Activated naive CD8-positive, alpha-beta T cell (primary cell): ENCODE results near the gene GOLT1B.

Experiments
- H3K27ac Mint-ChIP-seq: one replicate; pipeline ENCODE4 v1.8.0; 2021; ENCODE audit warnings: mixed read lengths
- H3K27me3 Mint-ChIP-seq: one replicate; pipeline ENCODE4 v1.8.0; 2021; ENCODE audit warnings: mixed read lengths
- H3K36me3 Mint-ChIP-seq: one replicate; pipeline ENCODE4 v1.8.0; 2021; ENCODE audit warnings: mixed read lengths
- H3K4me1 Mint-ChIP-seq: one replicate; pipeline ENCODE4 v1.8.0; 2021; ENCODE audit warnings: low read depth, mixed read lengths
- H3K4me3 Mint-ChIP-seq: one replicate; pipeline ENCODE4 v1.8.0; 2021; ENCODE audit warnings: mild to moderate bottlenecking, mixed read lengths
- H3K9me3 Mint-ChIP-seq: one replicate; pipeline ENCODE4 v1.8.0; 2021; ENCODE audit warnings: low read depth, mixed read lengths

The GOLT1B gene

GRCh38 chr12:21502164-21502496 is 541 bp downstream of the GOLT1B start:
- Mint-ChIP-seq H3K27me3 (no peaks in the 10 kb centered on the region), H3K27ac (no peak overlapping the region), H3K4me1 (peaks cover 56% of the 10 kb centered on the region), H3K4me3 (no peak overlapping the region), H3K9me3 (no peaks in the 10 kb centered on the region), H3K36me3 (peaks cover 8% of the 10 kb centered on the region)

- H3K27ac Mint-ChIP-seq = no peak overlapping the region
- no peak overlapping the region for H3K4me3 Mint-ChIP-seq
- H3K4me1 Mint-ChIP-seq = peaks cover 53% of the 10 kb centered on the region
- H3K9me3 Mint-ChIP-seq = no peaks in the 10 kb centered on the region
- no peaks in the 10 kb centered on the region for H3K27me3 Mint-ChIP-seq
- peaks cover 2% of the 10 kb centered on the region for H3K36me3 Mint-ChIP-seq
Measured at GRCh38 chr12:21502872-21503271, 1.3 kb downstream of the GOLT1B start.

- Mint-ChIP-seq H3K27me3 (no peaks in the 10 kb centered on the region), H3K9me3 (no peaks in the 10 kb centered on the region), H3K4me3 (no peak overlapping the region), H3K27ac (no peak overlapping the region), H3K4me1 (peaks cover 62% of the 10 kb centered on the region), H3K36me3 (peaks cover 4% of the 10 kb centered on the region)
Measured at GRCh38 chr12:21505888-21506287, 4.3 kb downstream of the GOLT1B start.

- no peak overlapping the region for H3K4me3 Mint-ChIP-seq
- peaks cover 57% of the 10 kb centered on the region for H3K4me1 Mint-ChIP-seq
- H3K27me3 Mint-ChIP-seq = no peaks in the 10 kb centered on the region
- no peaks in the 10 kb centered on the region for H3K9me3 Mint-ChIP-seq
- peaks cover 7% of the 10 kb centered on the region for H3K36me3 Mint-ChIP-seq
- H3K27ac Mint-ChIP-seq = no peak overlapping the region
Measured at GRCh38 chr12:21507849-21508248, 6.3 kb downstream of the GOLT1B start.

DNA sequence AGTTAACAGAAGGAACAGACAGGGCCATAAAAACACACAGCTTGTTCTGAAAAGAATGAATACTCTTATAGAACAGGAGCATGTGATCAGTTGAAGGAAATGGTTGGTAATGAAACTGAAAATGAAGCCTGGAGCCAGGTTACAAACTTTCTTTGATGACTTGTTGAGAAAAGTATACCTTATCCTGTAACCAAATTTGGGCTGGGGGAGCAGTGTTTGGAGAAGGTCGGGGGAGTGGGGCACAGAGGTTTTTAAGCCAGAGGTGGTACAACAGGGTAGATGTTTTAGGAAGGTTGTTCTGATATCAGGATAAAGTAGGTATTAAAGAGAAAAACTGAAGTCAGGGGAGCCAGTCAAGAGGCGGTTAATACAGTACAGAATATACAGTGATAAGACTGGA is 8.2 kb downstream of the GOLT1B start:
- H3K27ac Mint-ChIP-seq = peak overlapping the region; percentile 64
- peak overlapping the region; percentile 30 for H3K4me3 Mint-ChIP-seq
- H3K9me3 Mint-ChIP-seq = no peaks in the 10 kb centered on the region
- H3K36me3 Mint-ChIP-seq = peaks cover 7% of the 10 kb centered on the region
- peaks cover 37% of the 10 kb centered on the region for H3K4me1 Mint-ChIP-seq
- H3K27me3 Mint-ChIP-seq = no peaks in the 10 kb centered on the region

- Mint-ChIP-seq H3K36me3 (peaks cover 6% of the 10 kb centered on the region), H3K9me3 (no peaks in the 10 kb centered on the region), H3K27me3 (no peaks in the 10 kb centered on the region), H3K4me1 (peaks cover 1% of the 10 kb centered on the region), H3K4me3 (no peak overlapping the region), H3K27ac (no peak overlapping the region)
Measured at GRCh38 chr12:21516281-21516680, 14.7 kb downstream of the GOLT1B start.

GRCh38 chr12:21518451-21518850 is 16.9 kb downstream of the GOLT1B start:
- Mint-ChIP-seq H3K4me1 (no peaks in the 10 kb centered on the region), H3K36me3 (peaks cover 5% of the 10 kb centered on the region), H3K9me3 (no peaks in the 10 kb centered on the region), H3K27ac (no peak overlapping the region), H3K4me3 (no peak overlapping the region), H3K27me3 (no peaks in the 10 kb centered on the region)

GRCh38 chr12:21521541-21521940 is 20.0 kb downstream of the GOLT1B start:
- Mint-ChIP-seq H3K9me3 (peaks cover 10% of the 10 kb centered on the region), H3K4me1 (no peaks in the 10 kb centered on the region), H3K4me3 (no peak overlapping the region), H3K27me3 (no peaks in the 10 kb centered on the region), H3K27ac (no peak overlapping the region), H3K36me3 (peaks cover 8% of the 10 kb centered on the region)

GRCh38 chr12:21523148-21523547 is 21.6 kb downstream of the GOLT1B start:
- H3K36me3 Mint-ChIP-seq = peaks cover 6% of the 10 kb centered on the region
- H3K4me3 Mint-ChIP-seq = no peak overlapping the region
- peaks cover 5% of the 10 kb centered on the region for H3K4me1 Mint-ChIP-seq
- H3K27ac Mint-ChIP-seq = no peak overlapping the region
- H3K27me3 Mint-ChIP-seq = peaks cover 2% of the 10 kb centered on the region
- H3K9me3 Mint-ChIP-seq = peaks cover 10% of the 10 kb centered on the region

- Mint-ChIP-seq H3K27ac (no peak within 1 kb of the TSS), H3K27me3 (peaks cover 20% of the 10 kb centered on the region), H3K4me3 (peak within 1 kb of the TSS; percentile 83), H3K4me1 (peaks cover 8% of the 10 kb centered on the region), H3K9me3 (peaks cover 10% of the 10 kb centered on the region), H3K36me3 (peaks cover 6% of the 10 kb centered on the region)
Measured at GRCh38 chr12:21526053-21526452, 24.5 kb downstream of the GOLT1B start, which contains the start of gene SPX. Gene SPX, plus strand, starts transcription at chr12:21526296. Its CDS starts 177 bp downstream, at chr12:21526473.

DNA sequence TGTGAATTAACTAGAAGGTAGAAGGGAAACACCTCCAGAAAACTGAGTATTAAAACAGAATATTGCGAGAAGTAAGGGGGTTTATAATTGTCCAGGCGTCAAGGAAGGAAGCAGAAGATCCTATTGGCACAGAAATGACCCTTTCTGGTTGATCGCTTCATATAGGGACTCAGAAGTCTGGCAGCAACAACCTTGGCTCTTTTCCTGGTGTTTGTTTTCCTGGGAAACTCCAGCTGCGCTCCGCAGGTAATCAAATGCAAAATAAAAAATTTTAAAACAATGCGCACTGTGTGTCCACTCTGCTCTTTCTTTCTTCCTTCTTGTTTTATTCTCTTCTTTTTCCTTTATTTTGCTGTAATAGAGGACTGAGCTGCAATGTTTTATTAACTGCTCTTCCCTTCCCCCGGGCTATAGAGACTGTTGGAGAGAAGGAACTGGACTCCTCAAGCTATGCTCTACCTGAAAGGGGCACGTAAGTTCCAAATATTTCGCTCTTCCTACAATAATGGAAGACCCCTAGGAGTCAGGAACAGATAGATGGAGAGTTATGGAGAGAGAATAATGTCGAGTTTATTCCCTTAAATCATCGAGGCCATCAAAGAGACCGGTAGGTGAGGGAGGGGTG is 25.2 kb downstream of the GOLT1B start:
- Mint-ChIP-seq H3K9me3 (peaks cover 10% of the 10 kb centered on the region), H3K27me3 (peaks cover 21% of the 10 kb centered on the region), H3K4me1 (peaks cover 8% of the 10 kb centered on the region), H3K36me3 (peaks cover 6% of the 10 kb centered on the region), H3K4me3 (peak overlapping the region; percentile 83), H3K27ac (no peak overlapping the region)

GRCh38 chr12:21527451-21528180 is 26.0 kb downstream of the GOLT1B start:
- Mint-ChIP-seq H3K36me3 (peaks cover 6% of the 10 kb centered on the region), H3K27ac (no peak overlapping the region), H3K27me3 (peaks cover 23% of the 10 kb centered on the region), H3K4me1 (peaks cover 8% of the 10 kb centered on the region), H3K4me3 (peak overlapping the region; percentile 70), H3K9me3 (peaks cover 10% of the 10 kb centered on the region)

GRCh38 chr12:21528953-21529352 is 27.4 kb downstream of the GOLT1B start:
- peak overlapping the region; percentile 70 for H3K4me3 Mint-ChIP-seq
- H3K9me3 Mint-ChIP-seq = peaks cover 10% of the 10 kb centered on the region
- H3K27ac Mint-ChIP-seq = no peak overlapping the region
- peaks cover 8% of the 10 kb centered on the region for H3K4me1 Mint-ChIP-seq
- peaks cover 6% of the 10 kb centered on the region for H3K36me3 Mint-ChIP-seq
- H3K27me3 Mint-ChIP-seq = peaks cover 25% of the 10 kb centered on the region

- H3K27me3 Mint-ChIP-seq = peaks cover 25% of the 10 kb centered on the region
- peaks cover 8% of the 10 kb centered on the region for H3K4me1 Mint-ChIP-seq
- H3K27ac Mint-ChIP-seq = no peak overlapping the region
- H3K36me3 Mint-ChIP-seq = peaks cover 3% of the 10 kb centered on the region
- peaks cover 6% of the 10 kb centered on the region for H3K9me3 Mint-ChIP-seq
- H3K4me3 Mint-ChIP-seq = no peak overlapping the region
Measured at GRCh38 chr12:21529456-21529855, 27.9 kb downstream of the GOLT1B start.

DNA sequence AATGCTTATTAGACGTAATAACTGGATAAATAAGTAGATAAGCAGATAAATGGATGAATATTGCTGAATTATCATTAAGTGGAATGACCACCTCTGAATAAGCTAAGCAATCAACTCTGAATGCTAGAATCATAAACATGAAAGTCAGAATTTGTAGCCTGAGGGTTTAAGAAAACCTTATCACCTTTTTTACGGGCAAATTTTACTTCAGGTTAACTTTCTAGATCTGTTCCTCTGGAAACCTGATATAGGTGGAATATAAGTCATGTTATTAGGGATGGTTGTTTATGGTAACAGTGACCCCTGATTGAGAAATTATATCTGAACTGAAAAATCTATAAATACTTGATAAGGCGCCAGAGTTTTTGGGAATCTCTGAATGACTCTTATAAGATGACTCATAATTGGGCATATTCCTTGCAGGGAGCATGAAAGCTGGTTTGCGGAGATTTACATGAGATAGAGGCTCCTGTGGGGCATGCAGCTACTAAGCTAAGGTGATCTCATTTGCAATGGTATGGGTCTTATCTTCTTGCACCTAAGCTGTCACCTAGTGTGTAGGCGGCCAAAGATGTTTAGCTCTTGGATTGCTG is 36.6 kb downstream of the GOLT1B start:
- Mint-ChIP-seq H3K27me3 (peaks cover under 1% of the 10 kb centered on the region), H3K36me3 (peaks cover 3% of the 10 kb centered on the region), H3K9me3 (no peaks in the 10 kb centered on the region), H3K4me3 (no peak overlapping the region), H3K4me1 (no peaks in the 10 kb centered on the region), H3K27ac (no peak overlapping the region)
